Cardiac fibroblast (primary cell): Measurements from ENCODE around the gene RAB3A.

ENCODE experiments used
- DNase-seq, 2 donors: peaks; one replicate each; pipeline versions ENCODE4 v3.0.0 to v3.0.0-alpha.2; 2010; ENCODE audit warnings: low read depth in 2 of 2
- H3K4me3 ChIP-seq, 2 donors: replicated peaks in 1 of 2; 1 replicate in 1 of 2; 2 replicates in 1 of 2; pipeline ENCODE4 v1.5.1; 2011; ENCODE audit warnings: low read depth in 2 of 2, low read length in 2 of 2, mild to moderate bottlenecking in 2 of 2, moderate library complexity in 1 of 2
- TF ChIP-seq, protein P1 (sequence below): IDR thresholded peaks from one replicate; pipeline ENCODE4 v1.5.1; 2011; ENCODE audit warnings: low read depth, mild to moderate bottlenecking, low read length, inconsistent platforms

The RAB3A gene, protein sequence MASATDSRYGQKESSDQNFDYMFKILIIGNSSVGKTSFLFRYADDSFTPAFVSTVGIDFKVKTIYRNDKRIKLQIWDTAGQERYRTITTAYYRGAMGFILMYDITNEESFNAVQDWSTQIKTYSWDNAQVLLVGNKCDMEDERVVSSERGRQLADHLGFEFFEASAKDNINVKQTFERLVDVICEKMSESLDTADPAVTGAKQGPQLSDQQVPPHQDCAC

DNA sequence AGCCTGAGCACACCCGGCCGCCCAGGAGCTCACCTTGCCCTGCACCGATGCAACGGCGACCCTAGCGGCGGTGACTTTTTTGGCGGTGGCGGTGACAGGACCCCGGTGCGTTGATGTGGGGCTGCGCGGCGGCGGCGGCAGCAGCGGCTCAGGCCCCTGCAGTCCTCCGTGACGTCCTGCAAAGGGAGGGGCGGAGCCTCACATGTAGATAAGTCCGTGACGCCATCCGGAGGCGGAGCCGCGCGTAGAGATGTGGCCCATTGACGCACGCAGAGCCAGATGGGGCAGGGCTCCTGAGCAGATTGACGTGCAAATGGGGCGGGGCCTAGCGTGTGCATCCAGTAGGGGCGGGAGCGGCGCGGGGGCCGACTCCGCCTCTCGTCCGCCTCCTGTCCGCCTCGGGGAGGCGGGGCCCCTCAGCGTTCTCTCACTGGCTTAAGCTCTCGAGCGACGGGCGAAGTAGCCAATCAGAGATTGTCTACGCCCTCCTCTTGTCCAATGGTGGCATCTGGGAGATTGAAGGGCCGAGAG is at the start of gene RAB3A:
Gene RAB3A (minus strand): TSS at position 180 of the 531 bp plus-strand sequence. CDS start 1,302 bp downstream, outside the sequence.
- peak within 1 kb of the TSS; percentile 85 to 87 for H3K4me3 ChIP-seq
- peak; percentile 100 for DNase-seq
- TF ChIP-seq, protein P1, sequence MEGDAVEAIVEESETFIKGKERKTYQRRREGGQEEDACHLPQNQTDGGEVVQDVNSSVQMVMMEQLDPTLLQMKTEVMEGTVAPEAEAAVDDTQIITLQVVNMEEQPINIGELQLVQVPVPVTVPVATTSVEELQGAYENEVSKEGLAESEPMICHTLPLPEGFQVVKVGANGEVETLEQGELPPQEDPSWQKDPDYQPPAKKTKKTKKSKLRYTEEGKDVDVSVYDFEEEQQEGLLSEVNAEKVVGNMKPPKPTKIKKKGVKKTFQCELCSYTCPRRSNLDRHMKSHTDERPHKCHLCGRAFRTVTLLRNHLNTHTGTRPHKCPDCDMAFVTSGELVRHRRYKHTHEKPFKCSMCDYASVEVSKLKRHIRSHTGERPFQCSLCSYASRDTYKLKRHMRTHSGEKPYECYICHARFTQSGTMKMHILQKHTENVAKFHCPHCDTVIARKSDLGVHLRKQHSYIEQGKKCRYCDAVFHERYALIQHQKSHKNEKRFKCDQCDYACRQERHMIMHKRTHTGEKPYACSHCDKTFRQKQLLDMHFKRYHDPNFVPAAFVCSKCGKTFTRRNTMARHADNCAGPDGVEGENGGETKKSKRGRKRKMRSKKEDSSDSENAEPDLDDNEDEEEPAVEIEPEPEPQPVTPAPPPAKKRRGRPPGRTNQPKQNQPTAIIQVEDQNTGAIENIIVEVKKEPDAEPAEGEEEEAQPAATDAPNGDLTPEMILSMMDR = no peak

DNA sequence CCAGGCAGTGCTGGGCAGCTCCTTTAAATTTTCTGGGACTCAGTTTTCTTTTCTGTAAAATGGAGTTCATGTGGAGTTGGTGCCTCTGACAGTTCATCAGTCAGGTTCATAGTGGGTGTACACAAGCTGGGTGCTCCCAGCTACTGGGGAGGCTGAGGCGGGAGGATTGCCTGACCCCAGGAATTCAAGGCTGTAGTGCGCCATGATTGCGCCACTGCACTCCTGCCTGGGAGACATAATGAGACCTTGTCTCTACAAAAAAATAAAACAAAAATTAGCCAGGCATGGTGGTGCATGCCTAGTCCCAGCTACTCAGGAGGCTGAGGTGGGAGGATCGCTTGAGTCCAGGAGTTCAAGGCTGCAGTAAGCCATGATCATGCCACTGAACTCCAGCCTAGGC is 49.3 kb upstream of the RAB3A start:
- TF ChIP-seq, protein P1 = no peak
- H3K4me3 ChIP-seq = no peak overlapping the region
- no peak for DNase-seq

DNA sequence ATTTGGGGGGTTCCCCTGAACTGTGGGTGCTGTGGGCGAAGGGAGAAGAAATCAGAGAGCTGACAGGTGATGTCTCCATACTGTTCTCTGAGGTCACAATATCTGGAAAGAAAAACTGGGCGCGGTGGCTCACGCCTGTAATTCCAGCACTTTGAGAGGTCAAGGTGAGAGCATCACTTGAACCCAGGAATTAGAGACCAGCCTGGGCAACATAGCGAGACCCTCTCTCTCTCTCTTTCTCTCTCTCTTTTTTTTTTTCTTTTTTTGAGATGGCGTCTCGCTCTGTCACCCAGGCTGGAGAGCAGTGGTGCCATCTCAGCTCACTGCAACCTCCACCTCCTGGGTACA is 48.5 kb upstream of the RAB3A start:
- H3K4me3 ChIP-seq = no peak overlapping the region
- TF ChIP-seq, protein P1 = no peak
- no peak for DNase-seq

DNA sequence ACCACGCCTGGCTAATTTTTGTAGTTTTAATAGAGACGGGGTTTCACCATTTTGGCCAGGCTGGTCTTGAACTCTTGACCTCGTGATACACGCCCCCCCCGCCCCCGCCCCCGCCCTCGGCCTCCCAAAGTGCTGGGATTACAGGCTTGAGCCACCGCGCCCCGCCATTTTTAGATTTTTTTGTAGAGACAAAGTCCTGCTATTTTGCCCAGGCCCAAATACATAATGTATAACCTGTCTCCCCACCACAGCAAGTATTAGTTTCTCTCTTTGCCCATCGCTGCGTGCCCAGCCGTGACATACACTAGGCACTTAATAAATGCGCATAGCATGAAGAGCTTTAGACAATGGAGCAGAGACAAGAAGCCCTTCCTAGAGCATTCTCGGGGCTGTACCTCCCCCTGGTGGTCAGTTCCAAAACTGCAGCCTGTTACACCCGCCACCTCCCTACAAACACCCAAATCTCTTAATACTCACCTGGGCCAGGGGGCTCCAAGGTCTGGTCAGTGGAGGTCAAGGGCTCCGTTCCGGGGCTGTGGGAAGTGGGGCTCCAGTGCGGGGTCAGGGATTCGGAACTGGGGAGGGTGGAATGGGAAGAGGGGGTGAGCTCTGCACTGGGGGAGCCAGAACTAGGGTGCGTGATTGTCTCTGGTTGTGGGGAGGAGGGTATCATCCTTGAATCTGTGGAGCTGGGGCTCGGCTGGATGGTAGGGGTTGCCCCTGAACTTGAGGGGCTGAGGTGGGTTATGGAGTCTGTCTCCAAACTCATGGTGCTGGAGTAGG is 47.9 kb upstream of the RAB3A start:
- peak; percentile 72 to 79 for DNase-seq
- no peak overlapping the region for H3K4me3 ChIP-seq
- TF ChIP-seq, protein P1 = peak; percentile 88

DNA sequence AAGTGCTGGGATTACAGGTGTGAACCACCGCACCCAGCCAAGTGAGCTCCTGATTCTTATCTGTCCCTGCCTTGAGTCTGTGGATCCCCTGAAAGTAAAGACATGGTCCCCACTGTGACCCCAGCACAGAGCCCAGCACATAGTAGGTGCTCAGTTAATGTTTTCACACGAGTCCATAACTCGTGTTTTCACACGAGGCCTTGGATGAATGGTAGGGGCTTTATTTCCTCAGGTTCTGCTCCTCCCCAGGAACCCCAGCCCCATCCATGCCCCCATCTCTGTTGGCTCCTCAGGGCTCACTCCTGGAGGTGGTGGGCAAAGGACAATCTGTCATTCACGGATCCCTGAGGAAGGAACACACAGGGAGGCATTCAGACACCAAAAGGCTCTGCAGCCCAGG is 46.0 kb upstream of the RAB3A start:
- no peak overlapping the region for H3K4me3 ChIP-seq

DNA sequence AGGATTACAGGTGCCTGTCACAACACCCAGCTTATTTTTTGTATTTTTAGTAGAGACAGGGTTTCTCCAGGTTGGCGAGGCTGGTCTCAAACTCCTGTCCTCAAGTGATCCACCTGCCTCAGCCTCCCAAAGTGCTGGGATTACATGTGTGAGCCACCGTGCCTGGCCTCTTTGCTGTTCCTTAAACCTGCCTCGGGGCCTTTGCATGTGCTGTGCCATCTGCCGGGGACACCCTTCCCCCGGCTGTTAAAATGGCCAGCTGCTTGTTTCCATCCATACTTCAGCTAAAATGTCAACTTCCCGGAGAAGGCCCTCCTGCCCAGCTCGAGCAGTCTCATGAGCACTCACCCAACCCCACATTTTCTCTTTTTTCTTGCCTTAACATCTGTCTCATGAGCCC is 41.5 kb upstream of the RAB3A start:
- TF ChIP-seq, protein P1 = no peak
- no peak overlapping the region for H3K4me3 ChIP-seq
- DNase-seq = no peak

More for the DNA sequence above, 46.0 kb upstream of the RAB3A start:
- DNase-seq = no peak
- TF ChIP-seq, protein P1 = no peak
